Natural killer cell (primary cell): ENCODE measurements around the gene FAM227B. TPM values are rescaled to one million over a fixed set of nuclear protein-coding genes. Genes with fewer than 3 reads are reported as not detected.

Source experiments
- ATAC-seq, 3 donors: fragments of 150-1000 bp in 2 of 3; fragments of 200-7000 bp in 1 of 3; cut with Tn5 transposase; 1 replicate in 1 of 3; 2 replicates in 2 of 3; pipeline ENCODE4 v1.10.0; 2021; ENCODE audit warnings: mild to moderate bottlenecking in 2 of 3, moderate library complexity in 2 of 3
- DNase-seq, 2 donors: peaks; one replicate each; pipeline versions ENCODE4 v3.0.0 to v3.0.0-alpha.2; 2013 to 2021; ENCODE audit warnings: mixed read lengths in 1 of 2
- H3K27ac ChIP-seq: one replicate; pipeline ENCODE4 v1.5.1; 2013; ENCODE audit warnings: mild to moderate bottlenecking, low read length
- H3K27me3 ChIP-seq: one replicate; pipeline ENCODE4 v1.6.1; 2013; ENCODE audit warnings: low read length; ENCODE audit not compliant: control insufficient read depth, insufficient read depth
- H3K36me3 ChIP-seq: one replicate; pipeline ENCODE4 v1.6.1; 2013; ENCODE audit warnings: low read length; ENCODE audit not compliant: control insufficient read depth, insufficient read depth
- H3K4me1 ChIP-seq: one replicate; pipeline ENCODE4 v1.6.1; 2013; ENCODE audit warnings: low read length; ENCODE audit not compliant: control insufficient read depth, insufficient read depth
- H3K4me3 ChIP-seq: one replicate; pipeline ENCODE4 v1.5.1; 2013; ENCODE audit warnings: low read length
- H3K9me3 ChIP-seq: one replicate; pipeline ENCODE4 v1.6.1; 2013; ENCODE audit warnings: low read length; ENCODE audit not compliant: control insufficient read depth, insufficient read depth
- H3K27ac Mint-ChIP-seq, 2 donors: one replicate each; pipeline ENCODE4 v1.8.0; 2022; ENCODE audit warnings: mild to moderate bottlenecking in 2 of 2, mixed read lengths in 2 of 2, moderate library complexity in 1 of 2
- H3K27me3 Mint-ChIP-seq, 2 donors: one replicate each; pipeline ENCODE4 v1.8.0; 2022; ENCODE audit warnings: low read depth in 2 of 2, mixed read lengths in 2 of 2
- H3K36me3 Mint-ChIP-seq: one replicate; pipeline ENCODE4 v1.8.0; 2022; ENCODE audit warnings: mixed read lengths
- H3K4me1 Mint-ChIP-seq, 2 donors: one replicate each; pipeline ENCODE4 v1.8.0; 2022; ENCODE audit warnings: mixed read lengths in 2 of 2
- H3K4me3 Mint-ChIP-seq: one replicate; pipeline ENCODE4 v1.8.0; 2022; ENCODE audit warnings: mild to moderate bottlenecking, moderate library complexity, mixed read lengths
- H3K9me3 Mint-ChIP-seq, 2 donors: one replicate each; pipeline ENCODE4 v1.8.0; 2022; ENCODE audit warnings: mixed read lengths in 2 of 2
- CTCF ChIP-seq: fragments of 200-600 bp; IDR thresholded peaks from one replicate; pipeline ENCODE4 v1.8.0; 2022; ENCODE audit warnings: antibody characterized with exemption
- WGBS: methylation state at CpG from one replicate; pipeline ENCODE4 v1.1.7; 2013; ENCODE audit warnings: missing lambda C conversion rate; ENCODE audit not compliant: insufficient coverage; 5-methylcytosine and 5-hydroxymethylcytosine counted together
- intact Hi-C: fragments of 100-400 bp; cut with micrococcal nuclease; formaldehyde crosslinking; loops from one replicate; pipeline ENCODE4 v1.14.2; 2022
- total RNA-seq, 4 donors: library from RNA; stranded (reverse); fragments of 120-200 nt in 1 of 4; gene quantifications; one replicate each; pipeline versions ENCODE4 v1.2.3 to v1.2.4, GENCODE V29; 2013 to 2022

Gene FAM227B
- total RNA-seq, 3 donors from 2014 or later (not counting 1 experiment from before 2014, with no cell fraction given) = 3.8 to 5.0 (median 4.9) TPM

GRCh38 chr15:49439678-49440395 lies 180.8 kb downstream of the FAM227B start:
- Mint-ChIP-seq H3K9me3 (no peaks in the 10 kb centered on the region), H3K27me3 (no peaks in the 10 kb centered on the region), H3K4me3 (no peak overlapping the region), H3K36me3 (no peaks in the 10 kb centered on the region), H3K4me1 (peaks cover 23% of the 10 kb centered on the region in 2 donors), H3K27ac (peak overlapping the region; percentile 41 to 56)
- Histone ChIP-seq H3K4me3 (no peak overlapping the region), H3K36me3 (no peaks in the 10 kb centered on the region), H3K4me1 (peaks cover 4% of the 10 kb centered on the region), H3K27me3 (no peaks in the 10 kb centered on the region), H3K9me3 (no peaks in the 10 kb centered on the region), H3K27ac (no peak overlapping the region)
- no peak for ATAC-seq
- DNase-seq = no peak
- no peak for TF ChIP-seq CTCF
- intact Hi-C loops = no loop called here
- WGBS = 25% methylated on average over 2 of the region's 5 CpGs

- TF ChIP-seq CTCF = no peak
- Histone ChIP-seq H3K36me3 (no peaks in the 10 kb centered on the region), H3K27me3 (no peaks in the 10 kb centered on the region), H3K27ac (no peak overlapping the region), H3K4me3 (no peak overlapping the region), H3K4me1 (peaks cover 4% of the 10 kb centered on the region), H3K9me3 (no peaks in the 10 kb centered on the region)
- Mint-ChIP-seq H3K9me3 (no peaks in the 10 kb centered on the region), H3K4me3 (peak overlapping the region; percentile 9), H3K4me1 (peaks cover 23% of the 10 kb centered on the region in 2 donors), H3K36me3 (no peaks in the 10 kb centered on the region), H3K27ac (peak overlapping the region; percentile 41 to 56), H3K27me3 (peaks cover 0 to 1% of the 10 kb centered on the region in 2 donors)
- intact Hi-C loops = no loop called here
- WGBS = 29% methylated on average over 6 of the region's 6 CpGs
- no peak for DNase-seq
- peak; percentile 12 to 66 (median 50) for ATAC-seq
Measured at GRCh38 chr15:49438962-49439631, 181.5 kb downstream of the FAM227B start.

GRCh38 chr15:49436751-49437150 lies 183.9 kb downstream of the FAM227B start:
- Mint-ChIP-seq H3K4me3 (no peak overlapping the region), H3K27ac (no peak overlapping the region), H3K36me3 (no peaks in the 10 kb centered on the region), H3K27me3 (peaks cover 0 to 6% of the 10 kb centered on the region in 2 donors), H3K4me1 (peaks cover 23% of the 10 kb centered on the region in 2 donors), H3K9me3 (no peaks in the 10 kb centered on the region)
- ATAC-seq (no peak), DNase-seq (no peak)
- no peak overlapping the region for H3K27ac ChIP-seq
- no peak for TF ChIP-seq CTCF
- intact Hi-C loops = no loop called here
- no peaks in the 10 kb centered on the region for H3K27me3 ChIP-seq
- no peaks in the 10 kb centered on the region for H3K36me3 ChIP-seq
- H3K4me3 ChIP-seq = no peak overlapping the region
- 100% methylated on average over 1 of the region's 2 CpGs for WGBS
- H3K4me1 ChIP-seq = peaks cover 4% of the 10 kb centered on the region
- no peaks in the 10 kb centered on the region for H3K9me3 ChIP-seq
